ENCODE data around the gene RAP2A.

DNA sequence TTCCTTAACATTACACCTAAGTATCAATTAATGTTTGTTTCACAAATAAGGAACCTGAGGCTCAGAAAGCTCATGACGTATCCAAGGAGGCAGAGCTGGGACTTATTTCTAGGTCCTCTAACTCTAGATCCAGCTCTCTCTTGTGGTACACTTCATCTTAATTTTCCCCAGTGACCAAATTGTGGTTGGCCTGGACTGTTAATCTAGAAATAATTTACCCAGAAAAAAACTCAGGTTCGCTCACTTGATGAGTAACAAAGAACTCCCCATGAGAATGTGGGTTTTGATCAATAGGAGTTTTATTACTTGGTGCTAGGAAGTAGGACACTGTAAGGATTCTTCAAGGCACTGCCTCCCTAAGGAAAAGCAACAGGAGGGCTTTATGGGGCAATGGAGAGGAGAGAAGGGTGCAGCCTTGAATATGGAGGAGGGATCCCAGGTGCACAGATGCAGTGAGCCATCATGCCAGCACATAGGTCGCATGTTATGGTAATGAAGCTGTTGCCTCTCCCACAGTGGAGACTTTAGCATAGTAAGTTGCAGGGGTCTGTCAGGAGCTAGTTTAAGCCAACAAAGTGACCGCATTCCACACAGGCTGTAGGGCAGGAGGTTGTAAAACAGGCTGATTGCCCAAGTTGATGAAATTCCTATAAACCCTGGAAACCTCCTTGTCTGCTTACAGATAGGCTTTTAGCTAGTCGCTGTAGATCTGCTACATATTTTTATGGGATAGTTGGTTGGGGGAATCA lies 14.7 kb downstream of the RAP2A start:
- TF ChIP-seq CTCF (IDR thresholded peaks at IDR 0.05; ENCODE audit: insufficient read depth, low read length), result no peak
- TF ChIP-seq POLR2AphosphoS5 (IDR thresholded peaks at IDR 0.05; ENCODE audit: low read depth), result no peak
